CD14-positive monocyte (primary cell): Measurements from ENCODE around the gene ANKRD13D. TPM values are rescaled to one million over a fixed set of nuclear protein-coding genes. Genes with fewer than 3 reads are reported as not detected.

Source experiments
- DNase-seq, 3 donors: peaks; one replicate each; pipeline ENCODE4 v3.0.0-alpha.2; 2011 to 2022
- H2AFZ ChIP-seq: 2 replicates; pipeline ENCODE4 v1.6.0; 2012; ENCODE audit warnings: mild to moderate bottlenecking, low read depth, low read length, inconsistent platforms; ENCODE audit not compliant: insufficient read depth, poor library complexity, severe bottlenecking
- H3K27ac ChIP-seq, 2 donors: 1 replicate in 1 of 2; 2 replicates in 1 of 2; pipeline ENCODE4 v1.5.1; 2012 to 2013; ENCODE audit warnings: low read length in 2 of 2, control low read depth in 1 of 2, inconsistent platforms in 1 of 2, low read depth in 1 of 2, mild to moderate bottlenecking in 1 of 2
- H3K27me3 ChIP-seq, 2 donors: one replicate each; pipeline versions ENCODE4 v1.6.0 to v1.6.1; 2011 to 2013; ENCODE audit warnings: low read length in 2 of 2; ENCODE audit not compliant: control insufficient read depth in 2 of 2, insufficient read depth in 2 of 2
- H3K36me3 ChIP-seq, 2 donors: replicated peaks in 1 of 2; 1 replicate in 1 of 2; 2 replicates in 1 of 2; pipeline versions ENCODE4 v1.5.1 to v1.6.1; 2012 to 2013; ENCODE audit warnings: low read length in 2 of 2, control low read depth in 1 of 2, inconsistent platforms in 1 of 2, mild to moderate bottlenecking in 1 of 2; ENCODE audit not compliant: insufficient read depth in 2 of 2, control insufficient read depth in 1 of 2
- H3K4me1 ChIP-seq, 2 donors: 1 replicate in 1 of 2; 2 replicates in 1 of 2; pipeline versions ENCODE4 v1.5.1 to v1.6.1; 2012 to 2013; ENCODE audit warnings: low read length in 2 of 2, control low read depth in 1 of 2, inconsistent platforms in 1 of 2, mild to moderate bottlenecking in 1 of 2, moderate library complexity in 1 of 2; ENCODE audit not compliant: insufficient read depth in 2 of 2, control insufficient read depth in 1 of 2
- H3K4me2 ChIP-seq: replicated peaks from 2 replicates; pipeline ENCODE3; 2012; ENCODE audit warnings: low read length, moderate library complexity, mild to moderate bottlenecking; ENCODE audit not compliant: poor library complexity, severe bottlenecking; ENCODE audit errors: extremely low read depth
- H3K4me3 ChIP-seq, 3 experiments: fragments of 200-600 bp in 1 of 3; sonication (generic) in 1 of 3; replicated peaks in 1 of 3; 1 replicate in 2 of 3; 2 replicates in 1 of 3; pipeline ENCODE4 v1.5.1; 2011 to 2013; ENCODE audit warnings: low read length in 3 of 3, mild to moderate bottlenecking in 3 of 3, control low read depth in 2 of 3, low read depth in 2 of 3, inconsistent platforms in 1 of 3, moderate library complexity in 1 of 3
- H3K79me2 ChIP-seq: 2 replicates; pipeline ENCODE4 v1.6.0; 2012; ENCODE audit warnings: mild to moderate bottlenecking, control low read depth, inconsistent platforms, low read length, moderate library complexity; ENCODE audit not compliant: insufficient read depth
- H3K9ac ChIP-seq: 2 replicates; pipeline ENCODE4 v1.6.0; 2017; ENCODE audit warnings: low read length, mild to moderate bottlenecking; ENCODE audit not compliant: insufficient read depth, poor library complexity, severe bottlenecking
- H3K9me3 ChIP-seq, 2 donors: replicated peaks in 1 of 2; 1 replicate in 1 of 2; 2 replicates in 1 of 2; pipeline versions ENCODE4 v1.5.1 to v1.6.1; 2012 to 2013; ENCODE audit warnings: low read length in 2 of 2, control low read depth in 1 of 2; ENCODE audit not compliant: control insufficient read depth in 1 of 2, insufficient read depth in 1 of 2
- H4K20me1 ChIP-seq: 2 replicates; pipeline ENCODE4 v1.6.0; 2012; ENCODE audit warnings: mild to moderate bottlenecking, low read length, control low read depth, moderate library complexity; ENCODE audit not compliant: insufficient read depth
- H3K27ac Mint-ChIP-seq, 7 donors: one replicate each; pipeline ENCODE4 v1.8.0; 2020; ENCODE audit warnings: mild to moderate bottlenecking in 7 of 7, mixed read lengths in 7 of 7, moderate library complexity in 6 of 7, inconsistent platforms in 2 of 7
- H3K27me3 Mint-ChIP-seq, 3 donors: one replicate each; pipeline ENCODE4 v1.8.0; 2021 to 2022; ENCODE audit warnings: low read depth in 3 of 3, mild to moderate bottlenecking in 3 of 3, mixed read lengths in 3 of 3, moderate library complexity in 3 of 3, inconsistent platforms in 1 of 3
- H3K36me3 Mint-ChIP-seq, 2 donors: one replicate each; pipeline ENCODE4 v1.8.0; 2020; ENCODE audit warnings: mixed read lengths in 2 of 2, inconsistent platforms in 1 of 2, mild to moderate bottlenecking in 1 of 2
- H3K4me1 Mint-ChIP-seq: one replicate; pipeline ENCODE4 v1.8.0; 2020; ENCODE audit warnings: mild to moderate bottlenecking, mixed read lengths
- H3K4me3 Mint-ChIP-seq, 2 donors: one replicate each; pipeline ENCODE4 v1.8.0; 2020; ENCODE audit warnings: mild to moderate bottlenecking in 2 of 2, mixed read lengths in 2 of 2, moderate library complexity in 1 of 2
- H3K9me3 Mint-ChIP-seq, 7 donors: one replicate each; pipeline ENCODE4 v1.8.0; 2020 to 2022; ENCODE audit warnings: mixed read lengths in 7 of 7, mild to moderate bottlenecking in 6 of 7, moderate library complexity in 6 of 7, inconsistent platforms in 2 of 7
- WGBS: methylation state at CpG from one replicate; pipeline ENCODE4 v1.1.5; 2013; ENCODE audit warnings: missing lambda C conversion rate; ENCODE audit not compliant: insufficient coverage; 5-methylcytosine and 5-hydroxymethylcytosine counted together
- intact Hi-C, 2 donors: fragments of 100-400 bp; cut with micrococcal nuclease; formaldehyde crosslinking; loops; one replicate each; pipeline versions ENCODE4 v1.15.0 to v1.15.1; 2023
- polyA plus RNA-seq, 3 donors: library from polyadenylated mRNA; depleted of rRNA in 1 of 3; unstranded in 2 of 3; stranded (reverse) in 1 of 3; fragments of 300-500 nt in 2 of 3; fragments of >200 nt in 1 of 3; fragmentation: Illumina TruSeq in 2 of 3; gene quantifications; 1 replicate in 2 of 3; 2 replicates in 1 of 3; pipeline ENCODE4 v1.2.3, GENCODE V29; 2012 to 2021
- TF ChIP-seq, protein P1 (sequence below): fragments of 200-600 bp; IDR thresholded peaks from one replicate; pipeline ENCODE4 v1.8.0; 2022; ENCODE audit warnings: antibody characterized with exemption, mild to moderate bottlenecking

The ANKRD13D gene
- polyA plus RNA-seq, 3 donors = 9.1 to 389 (median 10.3) TPM

DNA sequence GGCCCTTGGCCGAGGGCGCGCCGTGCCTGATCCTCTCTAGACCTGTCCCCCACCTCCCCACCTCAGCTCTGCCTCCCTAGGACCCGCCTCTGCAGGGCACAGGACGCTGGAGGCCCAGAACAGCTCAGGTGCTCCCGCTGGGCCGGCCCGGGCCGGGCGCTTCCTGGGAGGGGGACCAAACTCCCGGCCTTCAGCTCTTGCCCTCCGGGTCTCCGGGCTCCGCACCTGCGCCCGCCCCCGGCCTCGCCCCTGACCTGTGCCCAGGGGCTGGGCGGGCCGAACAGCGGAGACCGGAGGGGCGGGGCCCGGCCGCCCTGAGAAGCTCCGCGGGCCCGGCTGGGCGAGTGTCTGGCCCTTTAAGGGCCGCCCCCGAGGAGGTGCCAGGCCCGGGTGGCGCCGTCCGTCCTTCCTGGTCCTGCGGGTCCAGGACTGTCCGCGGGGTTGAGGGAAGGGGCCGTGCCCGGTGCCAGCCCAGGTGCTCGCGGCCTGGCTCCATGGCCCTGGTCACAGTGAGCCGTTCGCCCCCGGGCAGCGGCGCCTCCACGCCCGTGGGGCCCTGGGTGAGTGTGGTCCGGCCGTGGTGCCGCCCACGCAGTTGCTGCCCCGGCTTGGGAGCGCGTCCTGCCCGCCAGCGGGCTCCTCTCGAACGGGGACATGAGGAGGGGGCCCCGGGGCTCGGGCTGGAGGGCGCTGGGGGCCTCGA lies 14.2 kb downstream of the ANKRD13D start, which contains the start of gene SSH3:
Gene SSH3, plus strand, starts transcription at position 399 of the 703 bp plus-strand sequence. Its CDS starts 96 bp downstream, at position 495.
- WGBS = under 1% methylated on average over 59 of the region's 65 CpGs
- H3K4me1 ChIP-seq = peaks cover 44 to 64% of the 10 kb centered on the region in 2 donors
- peaks cover 52% of the 10 kb centered on the region for H3K4me1 Mint-ChIP-seq
- H4K20me1 ChIP-seq = peaks cover 78% of the 10 kb centered on the region
- no peaks in the 10 kb centered on the region for H3K27me3 ChIP-seq
- peak within 1 kb of the TSS; percentile 73 for H3K9ac ChIP-seq
- H2AFZ ChIP-seq = peak within 1 kb of the TSS; percentile 72
- TF ChIP-seq, protein P1, sequence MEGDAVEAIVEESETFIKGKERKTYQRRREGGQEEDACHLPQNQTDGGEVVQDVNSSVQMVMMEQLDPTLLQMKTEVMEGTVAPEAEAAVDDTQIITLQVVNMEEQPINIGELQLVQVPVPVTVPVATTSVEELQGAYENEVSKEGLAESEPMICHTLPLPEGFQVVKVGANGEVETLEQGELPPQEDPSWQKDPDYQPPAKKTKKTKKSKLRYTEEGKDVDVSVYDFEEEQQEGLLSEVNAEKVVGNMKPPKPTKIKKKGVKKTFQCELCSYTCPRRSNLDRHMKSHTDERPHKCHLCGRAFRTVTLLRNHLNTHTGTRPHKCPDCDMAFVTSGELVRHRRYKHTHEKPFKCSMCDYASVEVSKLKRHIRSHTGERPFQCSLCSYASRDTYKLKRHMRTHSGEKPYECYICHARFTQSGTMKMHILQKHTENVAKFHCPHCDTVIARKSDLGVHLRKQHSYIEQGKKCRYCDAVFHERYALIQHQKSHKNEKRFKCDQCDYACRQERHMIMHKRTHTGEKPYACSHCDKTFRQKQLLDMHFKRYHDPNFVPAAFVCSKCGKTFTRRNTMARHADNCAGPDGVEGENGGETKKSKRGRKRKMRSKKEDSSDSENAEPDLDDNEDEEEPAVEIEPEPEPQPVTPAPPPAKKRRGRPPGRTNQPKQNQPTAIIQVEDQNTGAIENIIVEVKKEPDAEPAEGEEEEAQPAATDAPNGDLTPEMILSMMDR = no peak
- H3K27me3 Mint-ChIP-seq = no peaks in the 10 kb centered on the region
- intact Hi-C loops = loop anchor here (1.0 to 5.0 kb wide), 2 partner anchors 10 to 36 kb away; partner anchors contain the start of gene GRK2 (in 1 of the 2)
- H3K4me3 ChIP-seq = peak within 1 kb of the TSS; percentile 40 to 86 (median 66)
- peak in 2 of 3 donors; percentile 24 to 47 for DNase-seq
- peak within 1 kb of the TSS; percentile 79 to 85 for H3K4me3 Mint-ChIP-seq
- peak within 1 kb of the TSS; percentile 94 for H3K4me2 ChIP-seq
- H3K36me3 Mint-ChIP-seq = peaks cover 46 to 69% of the 10 kb centered on the region in 2 donors
- H3K36me3 ChIP-seq = peaks cover 57% of the 10 kb centered on the region in 2 donors
- H3K27ac ChIP-seq = peak within 1 kb of the TSS; percentile 64 to 78
- H3K27ac Mint-ChIP-seq = peak within 1 kb of the TSS; percentile 75 to 92 (median 89)
- peaks cover 51% of the 10 kb centered on the region for H3K79me2 ChIP-seq
- H3K9me3 Mint-ChIP-seq = no peaks in the 10 kb centered on the region
- no peaks in the 10 kb centered on the region for H3K9me3 ChIP-seq

DNA sequence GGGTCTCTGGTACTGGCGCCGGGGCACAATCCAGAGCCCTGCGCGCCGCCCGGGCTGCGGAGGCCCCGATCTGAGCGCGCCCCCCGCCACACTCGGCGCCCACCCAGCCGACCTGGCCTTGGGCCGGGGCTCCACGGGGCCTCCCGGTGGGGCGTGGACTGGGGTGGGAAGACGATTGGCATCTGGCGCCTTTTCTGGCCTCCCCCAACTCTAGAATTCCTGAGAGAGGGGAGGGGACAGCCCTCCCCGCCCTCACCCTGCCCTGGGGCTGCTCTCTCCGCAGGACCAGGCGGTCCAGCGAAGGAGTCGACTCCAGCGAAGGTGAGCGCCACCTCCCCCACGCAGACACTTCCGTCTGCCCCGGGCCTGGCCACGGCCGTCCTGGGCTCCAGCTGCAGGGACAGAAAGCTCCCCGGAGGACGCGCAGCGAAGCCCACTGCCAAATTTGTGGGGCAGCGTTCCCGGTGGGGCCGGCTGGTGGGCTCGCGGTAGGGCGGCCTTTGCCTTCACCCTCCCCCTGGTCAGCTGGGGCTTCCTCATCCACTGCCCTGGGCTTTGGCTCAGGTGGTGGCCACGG lies 14.8 kb downstream of the ANKRD13D start:
- Histone ChIP-seq H3K4me1 (peaks cover 44 to 60% of the 10 kb centered on the region in 2 donors), H3K27ac (peak overlapping the region in 1 of 2 donors; percentile 78), H3K9ac (peak overlapping the region; percentile 73), H3K4me3 (peak overlapping the region; percentile 40 to 86 (median 66)), H2AFZ (peak overlapping the region; percentile 72), H3K27me3 (no peaks in the 10 kb centered on the region), H3K79me2 (peaks cover 45% of the 10 kb centered on the region), H4K20me1 (peaks cover 71% of the 10 kb centered on the region), H3K9me3 (no peaks in the 10 kb centered on the region), H3K36me3 (peaks cover 57% of the 10 kb centered on the region in 2 donors), H3K4me2 (peak overlapping the region; percentile 94)
- Mint-ChIP-seq H3K27ac (no peak overlapping the region), H3K9me3 (no peaks in the 10 kb centered on the region), H3K4me1 (peaks cover 49% of the 10 kb centered on the region), H3K36me3 (peaks cover 42 to 69% of the 10 kb centered on the region in 2 donors), H3K4me3 (peak overlapping the region; percentile 62 to 79), H3K27me3 (no peaks in the 10 kb centered on the region)
- 5% methylated on average over 31 of the region's 43 CpGs for WGBS
- DNase-seq = peak in 1 of 3 donors; percentile 24
- TF ChIP-seq, protein P1 = no peak
- intact Hi-C loops = loop anchor here (1.0 to 5.0 kb wide), 2 partner anchors 11 to 37 kb away; partner anchors contain the start of gene GRK2 (in 1 of the 2)
